Measurements from ENCODE around the gene ZSWIM7. TPM values are rescaled to one million over a fixed set of nuclear protein-coding genes. Genes with fewer than 3 reads are reported as not detected.

ZSWIM7 gene
- total and polyA plus RNA-seq, 4 donors = 17.9 to 39.1 (median 28.5) TPM

GRCh38 chr17:16025202-16025601 lies 25.7 kb upstream of the ZSWIM7 start:
- Histone ChIP-seq H3K9ac (ENCODE audit: insufficient read depth in 1 of 2, low read length in 2 of 2) (no peak overlapping the region), H3K4me3 (no peak overlapping the region), H3K4me1 (ENCODE audit: control insufficient read depth in 5 of 5, insufficient read depth in 5 of 5, low read length in 5 of 5) (peaks cover 0 to 18% (median 0%) of the 10 kb centered on the region in 5 donors), H3K27ac (ENCODE audit: low read depth in 1 of 2, low read length in 1 of 2) (no peak overlapping the region), H3K36me3 (ENCODE audit: control insufficient read depth in 4 of 4, insufficient read depth in 4 of 4, low read length in 4 of 4) (peaks cover 28 to 69% (median 49%) of the 10 kb centered on the region in 4 donors), H3K27me3 (ENCODE audit: control insufficient read depth in 3 of 3, insufficient read depth in 3 of 3, low read length in 2 of 3) (no peaks in the 10 kb centered on the region), H3K9me3 (ENCODE audit: control insufficient read depth in 4 of 4, insufficient read depth in 3 of 4, low read length in 3 of 4) (no peaks in the 10 kb centered on the region)
- ATAC-seq (ENCODE audit: insufficient read depth, low FRiP score) = no peak
- no peak for TF ChIP-seq CTCF (IDR thresholded peaks at IDR 0.05; ENCODE audit: control extremely low read depth, extremely low read depth)
- WGBS, 2 donors = 97 to 98% methylated on average over 1 of the region's 1 CpG
- no peak for DNase-seq

- Histone ChIP-seq H3K9ac (ENCODE audit: insufficient read depth in 1 of 2, low read length in 2 of 2) (no peak overlapping the region), H3K4me3 (no peak overlapping the region), H3K27ac (ENCODE audit: low read depth in 1 of 2, low read length in 1 of 2) (no peak overlapping the region), H3K4me1 (ENCODE audit: control insufficient read depth in 5 of 5, insufficient read depth in 5 of 5, low read length in 5 of 5) (peaks cover 0 to 18% (median 0%) of the 10 kb centered on the region in 5 donors), H3K9me3 (ENCODE audit: control insufficient read depth in 4 of 4, insufficient read depth in 3 of 4, low read length in 3 of 4) (no peaks in the 10 kb centered on the region), H3K36me3 (ENCODE audit: control insufficient read depth in 4 of 4, insufficient read depth in 4 of 4, low read length in 4 of 4) (peaks cover 26 to 63% (median 39%) of the 10 kb centered on the region in 4 donors), H3K27me3 (ENCODE audit: control insufficient read depth in 3 of 3, insufficient read depth in 3 of 3, low read length in 2 of 3) (no peaks in the 10 kb centered on the region)
- ATAC-seq (ENCODE audit: insufficient read depth, low FRiP score) (no peak), DNase-seq (no peak)
- 70 to 85% methylated on average over 4 of the region's 4 CpGs for WGBS, 2 donors
- no peak for TF ChIP-seq CTCF (IDR thresholded peaks at IDR 0.05; ENCODE audit: control extremely low read depth, extremely low read depth)
These were observed 24.4 kb upstream of the ZSWIM7 start for GRCh38 chr17:16023881-16024280.

- Histone ChIP-seq H3K9me3 (ENCODE audit: control insufficient read depth in 4 of 4, insufficient read depth in 3 of 4, low read length in 3 of 4) (no peaks in the 10 kb centered on the region), H3K9ac (ENCODE audit: insufficient read depth in 1 of 2, low read length in 2 of 2) (no peak overlapping the region), H3K27me3 (ENCODE audit: control insufficient read depth in 3 of 3, insufficient read depth in 3 of 3, low read length in 2 of 3) (no peaks in the 10 kb centered on the region), H3K36me3 (ENCODE audit: control insufficient read depth in 4 of 4, insufficient read depth in 4 of 4, low read length in 4 of 4) (peaks cover 3 to 27% (median 10%) of the 10 kb centered on the region in 4 donors), H3K4me1 (ENCODE audit: control insufficient read depth in 5 of 5, insufficient read depth in 5 of 5, low read length in 5 of 5) (peaks cover 0 to 8% (median 3%) of the 10 kb centered on the region in 5 donors), H3K4me3 (no peak overlapping the region), H3K27ac (ENCODE audit: low read depth in 1 of 2, low read length in 1 of 2) (no peak overlapping the region)
- DNase-seq = no peak
- no peak for TF ChIP-seq CTCF (IDR thresholded peaks at IDR 0.05; ENCODE audit: control extremely low read depth, extremely low read depth)
- no peak for ATAC-seq (ENCODE audit: insufficient read depth, low FRiP score)
- WGBS, 2 donors = 52 to 58% methylated on average over 1 of the region's 1 CpG
These were observed 19.8 kb upstream of the ZSWIM7 start for GRCh38 chr17:16019347-16019746.

- peaks cover under 1 to 24% (median 6%) of the 10 kb centered on the region in 4 donors for H3K36me3 ChIP-seq (ENCODE audit: control insufficient read depth in 4 of 4, insufficient read depth in 4 of 4, low read length in 4 of 4)
- H3K27me3 ChIP-seq (ENCODE audit: control insufficient read depth in 3 of 3, insufficient read depth in 3 of 3, low read length in 2 of 3) = no peaks in the 10 kb centered on the region
- peak; percentile 7 for TF ChIP-seq CTCF (IDR thresholded peaks at IDR 0.05; ENCODE audit: control extremely low read depth, extremely low read depth)
- WGBS, 2 donors = 46 to 55% methylated on average over 3 of the region's 3 CpGs
- no peak overlapping the region for H3K9ac ChIP-seq (ENCODE audit: insufficient read depth in 1 of 2, low read length in 2 of 2)
- no peak overlapping the region for H3K27ac ChIP-seq (ENCODE audit: low read depth in 1 of 2, low read length in 1 of 2)
- peak; percentile 69 to 97 (median 95) for DNase-seq
- no peak for ATAC-seq (ENCODE audit: insufficient read depth, low FRiP score)
- peaks cover 0 to 19% (median 4%) of the 10 kb centered on the region in 5 donors for H3K4me1 ChIP-seq (ENCODE audit: control insufficient read depth in 5 of 5, insufficient read depth in 5 of 5, low read length in 5 of 5)
- H3K9me3 ChIP-seq (ENCODE audit: control insufficient read depth in 4 of 4, insufficient read depth in 3 of 4, low read length in 3 of 4) = no peaks in the 10 kb centered on the region
- H3K4me3 ChIP-seq = no peak overlapping the region
These were observed 14.5 kb upstream of the ZSWIM7 start for GRCh38 chr17:16013943-16014407.
